Mammary epithelial cell (primary cell): Measurements from ENCODE around the gene TIMM50.

Experiments used
- CTCF ChIP-seq, 2 donors: IDR thresholded peaks in 1 of 2; conservative IDR thresholded peaks in 1 of 2; 2 replicates each; pipeline ENCODE4 v1.5.1; 2011 to 2012; ENCODE audit warnings: inconsistent platforms in 2 of 2, low read length in 2 of 2, mild to moderate bottlenecking in 2 of 2, control low read depth in 1 of 2, low read depth in 1 of 2; ENCODE audit not compliant: insufficient read depth in 1 of 2; ENCODE audit errors: extremely low read depth in 1 of 2
- EZH2 ChIP-seq: IDR thresholded peaks from 2 replicates; pipeline ENCODE4 v1.6.1; 2012; ENCODE audit warnings: low read length, inconsistent platforms, borderline replicate concordance

- TF ChIP-seq EZH2 (no peak), CTCF (conservative IDR thresholded peaks at IDR 0.05 in 1 of 2, IDR thresholded peaks at IDR 0.05 in 1 of 2; ENCODE audit: extremely low read depth in 1 of 2, insufficient read depth in 1 of 2, low read depth in 1 of 2, low read length in 2 of 2) (no peak)
Observed at GRCh38 chr19:39494661-39495060, 14.0 kb downstream of the TIMM50 start.
